HG03469 (cell line): Measurements from ENCODE around the gene PKN3.
"Not testable (repeated sequence)": the region's sequence is repeated elsewhere in the genome, so short reads cannot be mapped to it uniquely, and the experiment has no call there.

ENCODE experiments used
- ATAC-seq: cut with Tn5 transposase; IDR thresholded peaks from one replicate; pipeline ENCODE4 v1.9.1; 2021; ENCODE audit warnings: mild to moderate bottlenecking, moderate library complexity, moderate number of reproducible peaks; ENCODE audit not compliant: unreplicated experiment

PKN3 gene

GRCh38 chr9:128702445-128702948 is at the start of gene PKN3:
TSS of gene PKN3 (plus strand) at chr9:128702503. CDS start at chr9:128702916, 413 bp downstream.
- peak; percentile 39 for ATAC-seq

- no peak for ATAC-seq
Observed at GRCh38 chr9:128653908-128654307, 48.4 kb upstream of the PKN3 start.

- ATAC-seq = no peak
Observed at GRCh38 chr9:128654481-128654880, 47.8 kb upstream of the PKN3 start.

DNA sequence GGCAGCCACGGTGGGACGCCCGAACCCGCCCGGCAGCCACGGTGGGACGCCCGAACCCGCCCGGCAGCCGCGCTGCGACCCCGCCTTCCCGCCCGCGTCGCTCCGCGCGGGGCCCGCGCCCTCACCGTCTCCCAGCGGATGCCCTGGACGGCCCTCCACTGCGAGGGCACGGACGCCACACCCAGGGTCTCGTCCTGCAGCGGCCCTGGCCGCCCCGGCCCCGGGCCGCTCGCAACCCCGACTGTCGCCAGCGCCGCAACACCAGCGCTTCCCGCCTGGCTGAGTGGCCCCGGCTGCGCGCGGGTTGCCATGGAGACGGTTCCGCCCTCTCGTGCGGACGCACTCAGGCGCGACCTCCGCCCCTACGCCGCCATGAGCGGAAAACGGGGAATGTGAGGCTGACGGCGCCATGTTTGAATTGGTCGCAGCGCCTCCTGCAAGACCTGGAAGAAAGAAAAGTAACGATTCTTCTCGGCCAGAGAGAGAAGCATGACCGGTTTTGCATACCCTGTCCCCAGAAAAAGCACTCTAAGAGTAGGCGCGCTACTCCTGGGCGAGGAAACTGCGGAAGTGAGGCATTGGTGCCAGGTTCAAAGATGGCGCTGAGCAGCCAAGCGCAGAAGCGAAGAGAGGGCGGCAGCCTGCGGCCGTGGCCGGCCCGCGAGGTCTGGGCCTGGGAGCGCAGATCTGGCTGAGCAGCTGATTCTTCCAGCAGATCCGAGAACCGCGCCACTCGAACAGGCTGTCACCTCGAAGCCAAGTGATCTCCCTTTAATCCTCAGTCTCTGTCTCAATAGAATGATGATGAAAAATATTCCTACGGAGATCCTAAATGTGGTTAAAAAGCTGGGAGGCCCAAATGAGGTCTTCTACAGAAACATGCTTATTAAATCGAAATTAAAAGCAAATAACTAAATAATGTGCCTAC is 45.6 kb upstream of the PKN3 start, which contains the start of gene DYNC2I2:
Gene DYNC2I2, minus strand, starts transcription at position 432 of the 928 bp plus-strand sequence. Its CDS starts 121 bp downstream, at position 311.
- peak; percentile 50 for ATAC-seq

GRCh38 chr9:128657344-128657704 is 45.0 kb upstream of the PKN3 start:
- no peak for ATAC-seq

DNA sequence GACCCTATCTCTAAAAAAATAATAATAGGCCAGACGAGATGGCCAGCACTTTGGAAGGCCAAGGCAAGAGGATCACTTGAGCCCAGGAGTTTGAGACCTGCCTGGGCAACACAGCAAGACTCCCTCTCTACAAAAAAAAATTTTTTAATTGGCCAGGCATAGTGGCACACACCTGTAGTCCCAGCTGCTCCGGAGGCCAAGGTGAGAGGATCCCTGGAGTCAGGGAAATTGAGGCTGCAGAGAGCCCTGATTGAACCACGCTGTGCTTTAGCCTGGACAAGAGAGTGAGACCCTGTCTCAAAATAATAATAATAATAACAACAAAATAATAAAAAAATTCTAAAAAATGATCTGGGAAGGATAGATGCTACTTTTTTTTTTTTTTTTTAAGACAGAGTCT is 44.5 kb upstream of the PKN3 start:
- ATAC-seq = no peak

GRCh38 chr9:128666481-128666941 is 35.8 kb upstream of the PKN3 start:
- not testable (repeated sequence) for ATAC-seq

GRCh38 chr9:128669786-128670185 is 32.5 kb upstream of the PKN3 start:
- no peak for ATAC-seq

- no peak for ATAC-seq
Observed at GRCh38 chr9:128675382-128675781, 26.9 kb upstream of the PKN3 start.

GRCh38 chr9:128677794-128678193 is 24.5 kb upstream of the PKN3 start:
- ATAC-seq = no peak

GRCh38 chr9:128683340-128684064 is 18.8 kb upstream of the PKN3 start:
- no peak for ATAC-seq

GRCh38 chr9:128684065-128684324 is 18.3 kb upstream of the PKN3 start:
- no peak for ATAC-seq

GRCh38 chr9:128684325-128685199 is 17.7 kb upstream of the PKN3 start:
- no peak for ATAC-seq

DNA sequence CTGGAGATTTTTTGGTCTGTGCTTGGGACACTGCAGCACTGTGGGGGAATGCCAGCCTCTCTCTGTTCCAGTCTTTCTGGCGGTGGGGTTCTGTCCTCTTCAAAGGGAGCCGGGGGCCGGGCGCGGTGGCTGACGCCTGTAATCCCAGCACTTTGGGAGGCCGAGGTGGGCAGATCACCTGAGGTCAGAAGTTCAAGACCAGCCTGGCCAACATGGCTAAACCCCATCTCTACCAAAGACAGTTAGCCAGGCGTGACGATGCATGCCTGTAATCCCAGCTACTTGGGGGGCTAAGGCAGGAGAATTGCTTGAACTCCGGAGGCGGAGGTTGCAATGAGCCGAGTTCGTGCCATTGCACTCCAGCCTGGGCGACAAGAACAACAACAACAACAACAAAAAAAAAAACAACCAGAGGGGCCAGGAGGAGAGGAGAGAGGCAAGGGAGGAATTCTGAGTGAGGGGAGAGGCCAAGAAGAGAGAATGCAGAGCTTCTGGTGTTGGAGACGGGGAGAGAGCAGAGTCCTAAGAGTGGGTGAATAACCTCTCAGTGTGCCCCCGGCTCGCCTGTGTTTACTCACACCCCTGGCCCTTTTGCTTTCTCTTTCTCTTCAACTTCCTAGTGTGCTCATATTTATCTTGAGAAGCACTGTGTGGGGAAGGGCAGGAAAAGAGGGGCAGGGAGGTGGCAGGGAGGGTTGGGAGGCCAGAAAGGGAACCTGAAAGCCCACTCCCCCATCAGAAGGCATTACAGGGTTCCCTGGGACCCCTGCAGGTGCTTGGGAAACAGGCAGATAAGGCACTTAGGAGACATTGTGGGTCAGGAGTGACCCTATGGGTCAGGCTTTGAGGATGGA is 16.4 kb upstream of the PKN3 start:
- ATAC-seq = no peak

GRCh38 chr9:128687453-128687852 is 14.8 kb upstream of the PKN3 start:
- ATAC-seq = no peak

DNA sequence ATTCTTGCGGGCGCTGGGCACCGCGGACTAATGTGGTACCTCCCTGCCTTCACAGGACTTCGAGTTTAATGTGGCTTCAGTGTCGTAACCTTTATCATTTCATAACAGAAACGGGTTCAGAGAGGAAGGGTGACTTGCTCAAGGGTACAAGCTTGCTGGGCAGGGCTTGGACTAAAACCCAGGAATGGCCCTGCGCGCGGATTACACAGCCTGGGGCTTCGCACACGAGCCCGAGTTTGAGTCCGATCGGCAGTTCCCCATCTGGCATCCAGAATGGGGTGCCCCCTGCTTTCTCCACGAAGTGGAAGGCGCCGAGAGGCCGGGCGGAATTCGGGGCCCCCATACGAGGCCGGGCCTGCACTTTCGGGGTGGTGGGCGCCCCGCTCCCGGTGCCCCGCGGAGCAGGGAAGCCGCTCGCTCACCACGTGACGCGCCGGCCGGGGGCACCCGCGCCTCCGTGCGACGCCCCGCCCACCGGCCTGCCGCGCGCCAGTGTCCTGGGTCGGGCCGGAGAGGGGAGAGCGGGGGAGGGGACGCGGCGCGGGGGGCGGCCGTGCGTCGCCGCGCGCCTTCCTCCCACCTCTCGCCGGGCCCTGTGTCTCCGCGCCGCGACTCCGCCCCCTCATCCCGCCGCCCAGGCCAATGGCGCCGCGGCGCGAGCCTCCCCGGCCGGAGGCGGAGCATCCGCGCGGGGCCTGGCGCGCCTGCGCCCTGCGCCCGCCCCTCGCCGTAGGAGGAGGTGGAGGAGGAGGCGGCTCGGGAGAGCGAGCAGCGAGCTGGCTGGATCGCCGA is 13.6 kb upstream of the PKN3 start, which contains the start of gene SET:
Gene SET, plus strand, starts transcription at position 722 of the 792 bp plus-strand sequence. CDS start 361 bp downstream, outside the sequence.
- peak; percentile 63 for ATAC-seq

- ATAC-seq = peak; percentile 3
Observed at GRCh38 chr9:128689293-128689774, 13.0 kb upstream of the PKN3 start.

DNA sequence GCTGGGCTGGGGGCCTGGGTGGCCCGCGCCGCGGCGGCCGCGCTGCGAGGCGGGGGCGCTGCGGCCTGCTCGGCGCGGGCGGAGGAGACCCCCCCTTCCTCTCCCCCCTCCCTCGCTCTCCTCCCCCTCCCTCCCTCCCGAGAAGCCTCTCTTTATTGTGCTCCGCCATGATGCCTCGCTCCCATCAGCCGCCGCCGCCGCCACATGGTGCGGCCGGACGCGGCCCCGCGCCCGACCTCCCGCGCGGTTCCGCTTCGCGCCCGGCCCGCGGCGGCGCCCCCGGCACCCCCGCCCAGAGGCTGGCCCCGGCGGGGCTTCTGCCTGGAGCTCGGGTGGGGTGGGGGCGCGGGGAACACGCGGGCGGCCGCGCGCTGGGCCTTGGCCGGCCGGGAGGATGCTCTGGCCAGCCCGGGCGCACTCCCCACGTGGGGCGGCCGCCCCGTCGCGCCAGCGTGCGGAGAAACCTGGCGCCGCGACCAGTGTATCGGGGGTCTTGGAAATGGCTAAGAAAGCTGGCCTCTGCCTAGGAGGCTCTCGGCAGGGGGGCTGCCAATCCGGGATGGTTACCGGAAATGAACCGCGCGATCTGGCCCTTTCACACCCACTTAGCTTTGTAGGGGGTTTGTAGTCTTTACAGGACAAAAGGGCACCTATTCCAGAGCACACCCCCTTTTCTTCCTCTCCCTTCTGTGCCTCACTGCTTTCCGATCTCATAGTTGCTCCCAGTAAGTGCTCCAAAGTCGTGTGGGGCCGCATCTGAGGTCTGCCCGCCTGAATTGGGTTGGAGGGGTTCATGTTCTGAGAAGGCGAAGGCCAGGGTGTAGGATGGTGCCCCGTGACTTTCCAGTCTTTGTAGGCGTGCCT is 12.3 kb upstream of the PKN3 start:
- no peak for ATAC-seq
